DOHH2 (cell line): Measurements from ENCODE around the gene AFG1L.

Source experiments
- H3F3A ChIP-seq: fragments of 200-600 bp; sonication (generic), shearing (Covaris generic); 2 replicates; pipeline ENCODE4 v1.6.0; 2016; ENCODE audit warnings: antibody characterized with exemption, mild to moderate bottlenecking; ENCODE audit not compliant: control insufficient read depth, insufficient read depth
- H3K27ac ChIP-seq: fragments of 200-600 bp; sonication (generic); 2 replicates; pipeline ENCODE4 v1.5.1; 2014; ENCODE audit warnings: low read depth, mild to moderate bottlenecking, low read length, moderate library complexity
- H3K27me3 ChIP-seq: fragments of 200-600 bp; sonication (generic); 2 replicates; pipeline ENCODE4 v1.6.1; 2014; ENCODE audit warnings: mild to moderate bottlenecking, low read length, mixed read lengths; ENCODE audit not compliant: control insufficient read depth
- H3K36me3 ChIP-seq: fragments of 200-600 bp; sonication (generic); 2 replicates; pipeline ENCODE4 v1.6.1; 2014; ENCODE audit warnings: mild to moderate bottlenecking, low read length, moderate library complexity, mixed read lengths; ENCODE audit not compliant: control insufficient read depth
- H3K4me1 ChIP-seq: fragments of 200-600 bp; sonication (generic); 2 replicates; pipeline ENCODE4 v1.6.1; 2014; ENCODE audit warnings: mild to moderate bottlenecking, low read length, mixed read lengths; ENCODE audit not compliant: control insufficient read depth
- H3K4me2 ChIP-seq: fragments of 200-600 bp; sonication (generic); 2 replicates; pipeline ENCODE4 v1.6.0; 2014; ENCODE audit warnings: mild to moderate bottlenecking, low read length, moderate library complexity
- H3K4me3 ChIP-seq: fragments of 200-600 bp; sonication (generic); 2 replicates; pipeline ENCODE4 v1.5.1; 2014; ENCODE audit warnings: mild to moderate bottlenecking, low read length, mixed read lengths
- H3K79me2 ChIP-seq: fragments of 200-600 bp; sonication (generic); 2 replicates; pipeline ENCODE4 v1.6.1; 2014; ENCODE audit warnings: mild to moderate bottlenecking, low read length, mixed read lengths; ENCODE audit not compliant: control insufficient read depth
- H3K9me2 ChIP-seq: fragments of 200-600 bp; sonication (generic); replicated peaks from 2 replicates; pipeline ENCODE4 v1.6.1; 2014; ENCODE audit warnings: mild to moderate bottlenecking, low read length, mixed read lengths; ENCODE audit not compliant: control insufficient read depth
- H3K9me3 ChIP-seq: fragments of 200-600 bp; sonication (generic); 2 replicates; pipeline ENCODE4 v1.6.1; 2014; ENCODE audit warnings: antibody characterized with exemption, low read length, mixed read lengths; ENCODE audit not compliant: control insufficient read depth, insufficient read depth
- H4K20me1 ChIP-seq: fragments of 200-600 bp; sonication (generic); 2 replicates; pipeline ENCODE4 v1.6.0; 2014; ENCODE audit warnings: low read depth, mild to moderate bottlenecking, antibody characterized with exemption, low read length, moderate library complexity; ENCODE audit not compliant: control insufficient read depth, insufficient read depth
- CTCF ChIP-seq: fragments of 200-600 bp; sonication (generic); IDR thresholded peaks from one replicate; pipeline ENCODE4 v1.5.1; 2014; ENCODE audit warnings: antibody characterized with exemption, mild to moderate bottlenecking, low read depth, low read length; ENCODE audit not compliant: poor library complexity, severe bottlenecking
- EZH2phosphoT487 ChIP-seq: fragments of 200-600 bp; sonication (generic); IDR thresholded peaks from 2 replicates; pipeline ENCODE4 v1.6.1; 2017; ENCODE audit warnings: borderline replicate concordance, mild to moderate bottlenecking, antibody characterized with exemption, low read length, moderate library complexity, mixed read lengths

The AFG1L gene

GRCh38 chr6:108435391-108435790 lies 140.5 kb downstream of the AFG1L start:
- Histone ChIP-seq H3K4me2 (no peak overlapping the region), H3K9me3 (no peaks in the 10 kb centered on the region), H3K4me1 (no peaks in the 10 kb centered on the region), H3K27ac (no peak overlapping the region), H3K27me3 (no peaks in the 10 kb centered on the region), H3F3A (no peaks in the 10 kb centered on the region), H4K20me1 (no peaks in the 10 kb centered on the region), H3K4me3 (no peak overlapping the region), H3K9me2 (no peaks in the 10 kb centered on the region), H3K79me2 (no peaks in the 10 kb centered on the region), H3K36me3 (no peaks in the 10 kb centered on the region)
- no peak for TF ChIP-seq EZH2phosphoT487
- TF ChIP-seq CTCF = no peak

- TF ChIP-seq EZH2phosphoT487 (no peak), CTCF (no peak)
- Histone ChIP-seq H3K27me3 (no peaks in the 10 kb centered on the region), H4K20me1 (no peaks in the 10 kb centered on the region), H3K4me1 (no peaks in the 10 kb centered on the region), H3K9me3 (no peaks in the 10 kb centered on the region), H3K4me3 (no peak overlapping the region), H3F3A (no peaks in the 10 kb centered on the region), H3K4me2 (no peak overlapping the region), H3K79me2 (no peaks in the 10 kb centered on the region), H3K36me3 (no peaks in the 10 kb centered on the region), H3K9me2 (no peaks in the 10 kb centered on the region), H3K27ac (no peak overlapping the region)
Measured at GRCh38 chr6:108436771-108437170, 141.9 kb downstream of the AFG1L start.

GRCh38 chr6:108437821-108438220 lies 143.0 kb downstream of the AFG1L start:
- H4K20me1 ChIP-seq = no peaks in the 10 kb centered on the region
- no peaks in the 10 kb centered on the region for H3K27me3 ChIP-seq
- no peak overlapping the region for H3K27ac ChIP-seq
- no peaks in the 10 kb centered on the region for H3K9me2 ChIP-seq
- H3K4me1 ChIP-seq = no peaks in the 10 kb centered on the region
- no peaks in the 10 kb centered on the region for H3K79me2 ChIP-seq
- no peak overlapping the region for H3K4me2 ChIP-seq
- no peaks in the 10 kb centered on the region for H3K36me3 ChIP-seq
- no peak overlapping the region for H3K4me3 ChIP-seq
- no peak for TF ChIP-seq EZH2phosphoT487
- TF ChIP-seq CTCF = no peak
- H3F3A ChIP-seq = no peaks in the 10 kb centered on the region
- H3K9me3 ChIP-seq = no peaks in the 10 kb centered on the region

GRCh38 chr6:108438918-108439317 lies 144.1 kb downstream of the AFG1L start:
- TF ChIP-seq EZH2phosphoT487 = no peak
- TF ChIP-seq CTCF = no peak
- H3K9me2 ChIP-seq = no peaks in the 10 kb centered on the region
- no peaks in the 10 kb centered on the region for H3K4me1 ChIP-seq
- no peak overlapping the region for H3K4me3 ChIP-seq
- H3K4me2 ChIP-seq = no peak overlapping the region
- H3K27me3 ChIP-seq = no peaks in the 10 kb centered on the region
- H4K20me1 ChIP-seq = no peaks in the 10 kb centered on the region
- H3K36me3 ChIP-seq = no peaks in the 10 kb centered on the region
- no peaks in the 10 kb centered on the region for H3F3A ChIP-seq
- no peak overlapping the region for H3K27ac ChIP-seq
- H3K79me2 ChIP-seq = no peaks in the 10 kb centered on the region
- H3K9me3 ChIP-seq = no peaks in the 10 kb centered on the region
